SK-N-SH treated with all-trans-retinoic acid at 6 μM for 48 hours (cell line): ENCODE data around the gene MTCL1.

Experiments
- OSR1 ChIP-seq: fragments of 250-450 bp; sonication (Bioruptor Pico); IDR thresholded peaks from 2 replicates; pipeline ENCODE4 v1.8.0; 2022; ENCODE audit warnings: moderate library complexity, mild to moderate bottlenecking, inconsistent platforms
- PATZ1 ChIP-seq: fragments of 250-450 bp; sonication (Bioruptor Pico); IDR thresholded peaks from 2 replicates; pipeline ENCODE4 v1.8.0; 2020; ENCODE audit warnings: mild to moderate bottlenecking, moderate library complexity, borderline replicate concordance
- ZFP3 ChIP-seq: fragments of 250-450 bp; sonication (Bioruptor Pico); IDR thresholded peaks from 2 replicates; pipeline ENCODE4 v1.5.0; 2020; ENCODE audit warnings: mild to moderate bottlenecking, moderate library complexity
- ZNF70 ChIP-seq: fragments of 450-650 bp; formaldehyde crosslinking; IDR thresholded peaks from 2 replicates; pipeline ENCODE4 v1.5.0; 2020; ENCODE audit warnings: mild to moderate bottlenecking, moderate library complexity

- no peak for TF ChIP-seq ZNF70 (CRISPR knock-in tag)
- no peak for TF ChIP-seq OSR1 (CRISPR knock-in tag)
- no peak for TF ChIP-seq ZFP3 (CRISPR knock-in tag)
- TF ChIP-seq PATZ1 (CRISPR knock-in tag), result no peak
These were observed 43.4 kb upstream of the MTCL1 start for GRCh38 chr18:8661754-8662559.
